Stimulated activated CD4-positive, alpha-beta T cell treated with anti-CD3 and anti-CD28 coated beads, Interleukin-15, amount 100 ng/mL, for 1 hour (primary cell): ENCODE measurements around the gene ZNF581.

ENCODE experiments used
- DNase-seq, 2 donors: peaks; one replicate each; pipeline ENCODE4 v3.0.0-alpha.2; 2020; ENCODE audit warnings: low read depth in 1 of 2, low spot score in 1 of 2

ZNF581 gene

GRCh38 chr19:55678121-55678671, 34.7 kb downstream of the ZNF581 start:
- DNase-seq = no peak

- no peak for DNase-seq
Measured at GRCh38 chr19:55679343-55680257, 36.2 kb downstream of the ZNF581 start.

- DNase-seq = no peak
Measured at GRCh38 chr19:55680339-55681130, 37.1 kb downstream of the ZNF581 start.

- no peak for DNase-seq
Measured at GRCh38 chr19:55681131-55682092, 38.0 kb downstream of the ZNF581 start.

- no peak for DNase-seq
Measured at GRCh38 chr19:55683449-55684261, 40.2 kb downstream of the ZNF581 start.

- DNase-seq = no peak
Measured at GRCh38 chr19:55684946-55685681, 41.7 kb downstream of the ZNF581 start.

- no peak for DNase-seq
Measured at GRCh38 chr19:55685776-55686175, 42.3 kb downstream of the ZNF581 start.

GRCh38 chr19:55686311-55687050, 43.0 kb downstream of the ZNF581 start:
- DNase-seq = no peak

- DNase-seq = no peak
Measured at GRCh38 chr19:55687281-55688201, 44.1 kb downstream of the ZNF581 start.

GRCh38 chr19:55688422-55689218, 45.2 kb downstream of the ZNF581 start:
- DNase-seq = no peak

- no peak for DNase-seq
Measured at GRCh38 chr19:55689411-55690108, 46.1 kb downstream of the ZNF581 start.

- DNase-seq = no peak
Measured at GRCh38 chr19:55690109-55690768, 46.8 kb downstream of the ZNF581 start.

GRCh38 chr19:55690769-55691545, 47.5 kb downstream of the ZNF581 start:
- no peak for DNase-seq

- no peak for DNase-seq
Measured at GRCh38 chr19:55691561-55692481, 48.4 kb downstream of the ZNF581 start.
